ENCODE measurements around the gene CACNA1B. TPM values are rescaled to one million over a fixed set of nuclear protein-coding genes. Genes with fewer than 3 reads are reported as not detected.
A peak's percentile ranks its signal among the peaks of the same experiment; 100 is the strongest.

CACNA1B gene
- total and polyA plus RNA-seq, 2 of the 13 experiments (the other 11 are each of a cell fraction or from before 2014, with no cell fraction given), result under 0.01 to 0.04 TPM

GRCh38 chr9:137960496-137960895, 82.9 kb downstream of the CACNA1B start:
- Histone ChIP-seq H3K9me3 (ENCODE audit: low read length) (no peaks in the 10 kb centered on the region), H2AFZ (ENCODE audit: low read length) (no peak overlapping the region), H3K27ac (ENCODE audit: extremely low read length, insufficient read depth, low read length) (no peak overlapping the region), H3K79me2 (ENCODE audit: insufficient read depth, low read length) (no peaks in the 10 kb centered on the region), H4K20me1 (ENCODE audit: insufficient read depth, low read length) (0 out of 2 replicates have a peak, but pooled peaks cover 4% of the 10 kb centered on the region), H3K4me2 (ENCODE audit: low read depth, low read length) (no peak overlapping the region), H3K27me3 (ENCODE audit: control insufficient read depth in 1 of 2, insufficient read depth in 2 of 2, low read length in 2 of 2) (peaks cover 4 to 19% of the 10 kb centered on the region in 2 experiments; a peak in 3 of 5 replicates), H3K4me3 (replicated peaks in 1 of 3; ENCODE audit: insufficient read depth in 1 of 3, low read depth in 2 of 3, low read length in 3 of 3) (no peak overlapping the region), H3K9ac (ENCODE audit: insufficient read depth, low read depth, low read length) (no peak overlapping the region), H3K4me1 (ENCODE audit: insufficient read depth, low read length) (no peaks in the 10 kb centered on the region), H3K36me3 (replicated peaks in 1 of 2; ENCODE audit: control insufficient read depth in 1 of 2, insufficient read depth in 2 of 2, low read length in 2 of 2) (no peaks in the 10 kb centered on the region)
- TF ChIP-seq, protein P1, sequence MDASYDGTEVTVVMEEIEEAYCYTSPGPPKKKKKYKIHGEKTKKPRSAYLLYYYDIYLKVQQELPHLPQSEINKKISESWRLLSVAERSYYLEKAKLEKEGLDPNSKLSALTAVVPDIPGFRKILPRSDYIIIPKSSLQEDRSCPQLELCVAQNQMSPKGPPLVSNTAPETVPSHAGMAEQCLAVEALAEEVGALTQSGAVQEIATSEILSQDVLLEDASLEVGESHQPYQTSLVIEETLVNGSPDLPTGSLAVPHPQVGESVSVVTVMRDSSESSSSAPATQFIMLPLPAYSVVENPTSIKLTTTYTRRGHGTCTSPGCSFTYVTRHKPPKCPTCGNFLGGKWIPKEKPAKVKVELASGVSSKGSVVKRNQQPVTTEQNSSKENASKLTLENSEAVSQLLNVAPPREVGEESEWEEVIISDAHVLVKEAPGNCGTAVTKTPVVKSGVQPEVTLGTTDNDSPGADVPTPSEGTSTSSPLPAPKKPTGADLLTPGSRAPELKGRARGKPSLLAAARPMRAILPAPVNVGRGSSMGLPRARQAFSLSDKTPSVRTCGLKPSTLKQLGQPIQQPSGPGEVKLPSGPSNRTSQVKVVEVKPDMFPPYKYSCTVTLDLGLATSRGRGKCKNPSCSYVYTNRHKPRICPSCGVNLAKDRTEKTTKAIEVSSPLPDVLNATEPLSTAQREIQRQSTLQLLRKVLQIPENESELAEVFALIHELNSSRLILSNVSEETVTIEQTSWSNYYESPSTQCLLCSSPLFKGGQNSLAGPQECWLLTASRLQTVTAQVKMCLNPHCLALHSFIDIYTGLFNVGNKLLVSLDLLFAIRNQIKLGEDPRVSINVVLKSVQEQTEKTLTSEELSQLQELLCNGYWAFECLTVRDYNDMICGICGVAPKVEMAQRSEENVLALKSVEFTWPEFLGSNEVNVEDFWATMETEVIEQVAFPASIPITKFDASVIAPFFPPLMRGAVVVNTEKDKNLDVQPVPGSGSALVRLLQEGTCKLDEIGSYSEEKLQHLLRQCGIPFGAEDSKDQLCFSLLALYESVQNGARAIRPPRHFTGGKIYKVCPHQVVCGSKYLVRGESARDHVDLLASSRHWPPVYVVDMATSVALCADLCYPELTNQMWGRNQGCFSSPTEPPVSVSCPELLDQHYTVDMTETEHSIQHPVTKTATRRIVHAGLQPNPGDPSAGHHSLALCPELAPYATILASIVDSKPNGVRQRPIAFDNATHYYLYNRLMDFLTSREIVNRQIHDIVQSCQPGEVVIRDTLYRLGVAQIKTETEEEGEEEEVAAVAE (CRISPR knock-in tag; IDR thresholded peaks at IDR 0.05; ENCODE audit: borderline replicate concordance), result no peak
- TF ChIP-seq MTF1 (CRISPR knock-in tag; IDR thresholded peaks at IDR 0.05), result no peak
- TF ChIP-seq FOXJ3 (CRISPR knock-in tag; IDR thresholded peaks at IDR 0.05; ENCODE audit: borderline replicate concordance), result no peak
- FAIRE-seq (no peak), ATAC-seq (peak; percentile 77), DNase-seq (ENCODE audit: low spot score) (no peak)
- no TSS peak for BruUV-seq (replicated peaks)
- in situ Hi-C loops (cut with HindIII; ENCODE audit: extremely low pct_ligation_motif_present, low pct_unique_long_range_greater_than_20kb) (no loop called here), intact Hi-C loops (cut with micrococcal nuclease; ENCODE audit: unreplicated experiment) (no loop called here)
- ChIA-PET POLR2A (no interaction called here), CTCF (ENCODE audit: low intra/inter-chr PET ratio, low total read pairs) (no interaction called here)
- 54% methylated on average over 11 of the region's 11 CpGs for WGBS (ENCODE audit: low lambda C conversion rate)

DNA sequence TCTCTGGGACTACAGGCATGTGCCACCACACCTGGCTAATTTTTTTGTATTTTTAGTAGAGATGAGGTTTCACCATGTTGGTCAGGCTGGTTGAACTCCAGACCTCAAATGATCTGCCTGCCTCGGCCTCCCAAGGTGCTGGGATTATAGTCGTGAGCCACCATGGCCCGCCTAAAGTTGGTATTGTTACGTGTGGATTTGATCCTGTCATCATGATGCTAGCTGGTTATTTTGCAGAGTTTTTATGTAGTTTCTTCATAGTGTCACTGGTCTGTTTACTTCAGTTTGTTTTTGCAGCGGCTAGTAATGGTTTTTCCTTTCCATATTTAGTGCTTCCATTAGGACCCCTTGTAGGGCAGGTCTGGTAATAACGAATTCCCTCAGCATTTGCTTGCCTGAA, 85.9 kb downstream of the CACNA1B start:
- no TSS peak for BruUV-seq (replicated peaks)
- no peak overlapping the region for H3K27ac ChIP-seq (ENCODE audit: extremely low read length, insufficient read depth, low read length)
- no peaks in the 10 kb centered on the region for H4K20me1 ChIP-seq (ENCODE audit: insufficient read depth, low read length)
- CTCF ChIA-PET (ENCODE audit: low intra/inter-chr PET ratio, low total read pairs), result no interaction called here
- POLR2A ChIA-PET, result no interaction called here
- H3K27me3 ChIP-seq (ENCODE audit: control insufficient read depth in 1 of 2, insufficient read depth in 2 of 2, low read length in 2 of 2), result peaks cover 0 to 4% of the 10 kb centered on the region in 2 experiments; a peak in 2 of 5 replicates
- H3K79me2 ChIP-seq (ENCODE audit: insufficient read depth, low read length), result no peaks in the 10 kb centered on the region
- no peak overlapping the region for H3K4me3 ChIP-seq (replicated peaks in 1 of 3; ENCODE audit: insufficient read depth in 1 of 3, low read depth in 2 of 3, low read length in 3 of 3)
- intact Hi-C loops (cut with micrococcal nuclease; ENCODE audit: unreplicated experiment) (no loop called here), in situ Hi-C loops (cut with HindIII; ENCODE audit: extremely low pct_ligation_motif_present, low pct_unique_long_range_greater_than_20kb) (no loop called here)
- no peak overlapping the region for H3K4me2 ChIP-seq (ENCODE audit: low read depth, low read length)
- no peaks in the 10 kb centered on the region for H3K9me3 ChIP-seq (ENCODE audit: low read length)
- no peak overlapping the region for H3K9ac ChIP-seq (ENCODE audit: insufficient read depth, low read depth, low read length)
- no peak for DNase-seq (ENCODE audit: low spot score)
- H3K36me3 ChIP-seq (replicated peaks in 1 of 2; ENCODE audit: control insufficient read depth in 1 of 2, insufficient read depth in 2 of 2, low read length in 2 of 2), result no peaks in the 10 kb centered on the region
- no peak for FAIRE-seq
- H3K4me1 ChIP-seq (ENCODE audit: insufficient read depth, low read length), result no peaks in the 10 kb centered on the region
- WGBS (ENCODE audit: low lambda C conversion rate), result 28% methylated on average over 6 of the region's 6 CpGs
- H2AFZ ChIP-seq (ENCODE audit: low read length), result no peak overlapping the region
- ATAC-seq, result no peak
- TF ChIP-seq HNF4A (CRISPR knock-in tag; IDR thresholded peaks at IDR 0.05) (no peak), FOXO1 (CRISPR knock-in tag; IDR thresholded peaks at IDR 0.05) (no peak), BCL6 (CRISPR knock-in tag; IDR thresholded peaks at IDR 0.05) (no peak), ELF1 (CRISPR knock-in tag; IDR thresholded peaks at IDR 0.05) (no peak), ZFY (CRISPR knock-in tag; IDR thresholded peaks at IDR 0.05) (no peak), ZNF709 (CRISPR knock-in tag; IDR thresholded peaks at IDR 0.05) (no peak), U2AF2 (IDR thresholded peaks at IDR 0.05; ENCODE audit: low read depth, low read length) (no peak), ZNF878 (CRISPR knock-in tag; IDR thresholded peaks at IDR 0.05) (no peak), PHF21A (CRISPR knock-in tag; IDR thresholded peaks at IDR 0.05) (no peak), SMYD3 (CRISPR knock-in tag; IDR thresholded peaks at IDR 0.05) (no peak)
- TF ChIP-seq, protein P2, sequence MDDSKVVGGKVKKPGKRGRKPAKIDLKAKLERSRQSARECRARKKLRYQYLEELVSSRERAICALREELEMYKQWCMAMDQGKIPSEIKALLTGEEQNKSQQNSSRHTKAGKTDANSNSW (CRISPR knock-in tag; IDR thresholded peaks at IDR 0.05; ENCODE audit: borderline replicate concordance), result no peak
- TF ChIP-seq, protein P3, sequence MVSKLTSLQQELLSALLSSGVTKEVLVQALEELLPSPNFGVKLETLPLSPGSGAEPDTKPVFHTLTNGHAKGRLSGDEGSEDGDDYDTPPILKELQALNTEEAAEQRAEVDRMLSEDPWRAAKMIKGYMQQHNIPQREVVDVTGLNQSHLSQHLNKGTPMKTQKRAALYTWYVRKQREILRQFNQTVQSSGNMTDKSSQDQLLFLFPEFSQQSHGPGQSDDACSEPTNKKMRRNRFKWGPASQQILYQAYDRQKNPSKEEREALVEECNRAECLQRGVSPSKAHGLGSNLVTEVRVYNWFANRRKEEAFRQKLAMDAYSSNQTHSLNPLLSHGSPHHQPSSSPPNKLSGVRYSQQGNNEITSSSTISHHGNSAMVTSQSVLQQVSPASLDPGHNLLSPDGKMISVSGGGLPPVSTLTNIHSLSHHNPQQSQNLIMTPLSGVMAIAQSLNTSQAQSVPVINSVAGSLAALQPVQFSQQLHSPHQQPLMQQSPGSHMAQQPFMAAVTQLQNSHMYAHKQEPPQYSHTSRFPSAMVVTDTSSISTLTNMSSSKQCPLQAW (CRISPR knock-in tag; IDR thresholded peaks at IDR 0.05), result no peak

All from HepG2 (cell line).